Loucy (cell line): ENCODE measurements around the gene SLC25A42.

Experiments used
- H2AFZ ChIP-seq: fragments of 200-600 bp; sonication (generic); 2 replicates; pipeline ENCODE4 v1.6.0; 2016; ENCODE audit warnings: antibody characterized with exemption, mild to moderate bottlenecking, low read length, moderate library complexity
- H3F3A ChIP-seq: fragments of 200-600 bp; 2 replicates; pipeline ENCODE4 v1.6.0; 2016; ENCODE audit warnings: antibody characterized with exemption, low read depth, mild to moderate bottlenecking
- H3K27me3 ChIP-seq: fragments of 200-600 bp; sonication (generic); 2 replicates; pipeline ENCODE4 v1.6.1; 2014; ENCODE audit warnings: low read length, mild to moderate bottlenecking; ENCODE audit not compliant: insufficient read depth, poor library complexity, severe bottlenecking
- H3K36me3 ChIP-seq: fragments of 200-600 bp; sonication (generic); 2 replicates; pipeline ENCODE4 v1.6.1; 2016; ENCODE audit warnings: low read length; ENCODE audit not compliant: insufficient read depth
- H3K4me1 ChIP-seq: fragments of 200-600 bp; sonication (generic); 2 replicates; pipeline ENCODE4 v1.5.1; 2014; ENCODE audit warnings: low read length, mild to moderate bottlenecking; ENCODE audit not compliant: insufficient read depth, poor library complexity, severe bottlenecking
- H3K4me2 ChIP-seq: fragments of 200-600 bp; sonication (generic); 2 replicates; pipeline ENCODE4 v1.6.0; 2014; ENCODE audit warnings: antibody characterized with exemption, low read length, low read depth, mild to moderate bottlenecking; ENCODE audit not compliant: poor library complexity, severe bottlenecking
- H3K4me3 ChIP-seq: fragments of 200-600 bp; sonication (generic); 2 replicates; pipeline ENCODE4 v1.5.1; 2014; ENCODE audit warnings: low read length, mild to moderate bottlenecking, mixed read lengths; ENCODE audit not compliant: poor library complexity, severe bottlenecking
- H3K79me2 ChIP-seq: fragments of 200-600 bp; sonication (generic); 2 replicates; pipeline ENCODE4 v1.6.1; 2014; ENCODE audit warnings: low read length; ENCODE audit not compliant: insufficient read depth
- H3K9ac ChIP-seq: fragments of 200-600 bp; sonication (generic); 2 replicates; pipeline ENCODE4 v1.6.0; 2014; ENCODE audit warnings: mild to moderate bottlenecking, low read depth, low read length, moderate library complexity; ENCODE audit not compliant: poor library complexity, severe bottlenecking
- H3K9me2 ChIP-seq: fragments of 200-600 bp; sonication (generic); replicated peaks from 2 replicates; pipeline ENCODE4 v1.6.1; 2016; ENCODE audit warnings: low read depth, low read length, mixed read lengths
- H3K9me3 ChIP-seq: fragments of 200-600 bp; sonication (generic); 2 replicates; pipeline ENCODE4 v1.6.1; 2014; ENCODE audit warnings: mild to moderate bottlenecking, antibody characterized with exemption, low read length, low read depth; ENCODE audit not compliant: insufficient read depth
- H4K20me1 ChIP-seq: fragments of 200-600 bp; sonication (generic); 2 replicates; pipeline ENCODE4 v1.6.0; 2014; ENCODE audit warnings: antibody characterized with exemption, low read length, mild to moderate bottlenecking; ENCODE audit not compliant: insufficient read depth, poor library complexity, severe bottlenecking
- EZH2phosphoT487 ChIP-seq: fragments of 200-600 bp; IDR thresholded peaks from 2 replicates; pipeline ENCODE4 v1.6.1; 2018; ENCODE audit warnings: antibody characterized with exemption, mild to moderate bottlenecking, moderate library complexity, borderline replicate concordance
- TF ChIP-seq, protein P1 (sequence below): fragments of 200-600 bp; sonication (generic); conservative IDR thresholded peaks from 2 replicates; pipeline ENCODE4 v1.5.1; 2014; ENCODE audit warnings: mild to moderate bottlenecking, antibody characterized with exemption, low read length

SLC25A42 gene

DNA sequence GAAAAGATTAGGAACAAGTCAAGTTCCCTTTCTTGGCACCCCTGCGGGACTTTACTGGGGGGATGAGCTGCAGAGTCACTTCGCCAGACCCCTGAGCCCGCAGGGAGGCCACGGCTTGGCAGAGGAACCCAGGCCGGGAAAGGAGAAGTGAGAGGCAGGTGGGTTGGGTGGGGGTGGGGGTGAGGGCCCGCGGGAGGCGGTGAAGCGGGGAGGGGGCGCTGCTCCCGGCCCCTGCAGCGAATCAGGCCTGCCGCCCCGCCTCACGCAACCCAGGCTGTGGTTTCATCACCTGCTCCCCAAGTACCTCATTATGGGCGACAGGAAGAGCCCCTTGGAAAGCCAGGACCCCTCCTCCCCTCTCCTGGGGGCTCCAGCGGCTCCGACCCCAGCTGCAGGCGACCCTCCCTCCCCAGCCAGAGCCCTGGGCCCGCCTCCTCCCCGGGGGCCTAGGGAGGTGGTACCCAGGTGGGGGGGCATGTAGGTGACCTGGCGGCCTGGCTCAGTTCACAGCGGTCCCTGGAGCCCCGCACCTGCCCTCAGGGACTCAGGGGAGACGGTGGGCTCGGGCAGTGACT, 96.8 kb downstream of the SLC25A42 start:
- H3K4me2 ChIP-seq, result no peak overlapping the region
- H3K36me3 ChIP-seq, result no peaks in the 10 kb centered on the region
- no peaks in the 10 kb centered on the region for H4K20me1 ChIP-seq
- no peaks in the 10 kb centered on the region for H3K4me1 ChIP-seq
- no peaks in the 10 kb centered on the region for H3K9me2 ChIP-seq
- H3K27me3 ChIP-seq, result no peaks in the 10 kb centered on the region
- no peaks in the 10 kb centered on the region for H3F3A ChIP-seq
- no peaks in the 10 kb centered on the region for H3K79me2 ChIP-seq
- no peaks in the 10 kb centered on the region for H3K9me3 ChIP-seq
- H3K4me3 ChIP-seq, result no peak overlapping the region
- TF ChIP-seq EZH2phosphoT487, result no peak
- TF ChIP-seq, protein P1, sequence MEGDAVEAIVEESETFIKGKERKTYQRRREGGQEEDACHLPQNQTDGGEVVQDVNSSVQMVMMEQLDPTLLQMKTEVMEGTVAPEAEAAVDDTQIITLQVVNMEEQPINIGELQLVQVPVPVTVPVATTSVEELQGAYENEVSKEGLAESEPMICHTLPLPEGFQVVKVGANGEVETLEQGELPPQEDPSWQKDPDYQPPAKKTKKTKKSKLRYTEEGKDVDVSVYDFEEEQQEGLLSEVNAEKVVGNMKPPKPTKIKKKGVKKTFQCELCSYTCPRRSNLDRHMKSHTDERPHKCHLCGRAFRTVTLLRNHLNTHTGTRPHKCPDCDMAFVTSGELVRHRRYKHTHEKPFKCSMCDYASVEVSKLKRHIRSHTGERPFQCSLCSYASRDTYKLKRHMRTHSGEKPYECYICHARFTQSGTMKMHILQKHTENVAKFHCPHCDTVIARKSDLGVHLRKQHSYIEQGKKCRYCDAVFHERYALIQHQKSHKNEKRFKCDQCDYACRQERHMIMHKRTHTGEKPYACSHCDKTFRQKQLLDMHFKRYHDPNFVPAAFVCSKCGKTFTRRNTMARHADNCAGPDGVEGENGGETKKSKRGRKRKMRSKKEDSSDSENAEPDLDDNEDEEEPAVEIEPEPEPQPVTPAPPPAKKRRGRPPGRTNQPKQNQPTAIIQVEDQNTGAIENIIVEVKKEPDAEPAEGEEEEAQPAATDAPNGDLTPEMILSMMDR, result no peak
- no peak overlapping the region for H3K9ac ChIP-seq
- no peak overlapping the region for H2AFZ ChIP-seq

DNA sequence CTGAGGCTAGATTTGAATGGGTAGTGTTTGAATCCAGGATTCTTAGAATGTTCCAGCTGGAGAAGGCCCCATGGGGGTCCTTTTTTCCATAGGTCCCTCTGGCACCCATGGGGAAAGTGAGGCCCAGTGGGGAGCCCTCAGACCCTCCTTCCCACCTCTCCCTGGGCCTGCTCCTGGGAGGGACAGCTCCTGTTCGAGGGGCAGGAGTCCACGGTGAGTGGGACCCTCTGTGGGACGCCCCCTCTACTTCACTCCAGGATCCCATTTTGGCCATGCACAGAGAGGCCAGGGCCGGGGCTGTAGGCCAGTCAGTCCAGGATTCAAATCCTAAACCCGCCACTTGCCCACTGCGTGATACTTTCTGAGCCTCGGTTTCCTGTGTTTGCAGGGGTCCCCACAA, 98.7 kb downstream of the SLC25A42 start:
- no peak overlapping the region for H3K9ac ChIP-seq
- no peaks in the 10 kb centered on the region for H3K79me2 ChIP-seq

More for the DNA sequence above, 98.7 kb downstream of the SLC25A42 start:
- Histone ChIP-seq H3K9me3 (no peaks in the 10 kb centered on the region), H3K9me2 (no peaks in the 10 kb centered on the region), H3K36me3 (no peaks in the 10 kb centered on the region), H2AFZ (no peak overlapping the region), H4K20me1 (no peaks in the 10 kb centered on the region), H3K4me2 (no peak overlapping the region), H3K4me3 (no peak overlapping the region), H3K27me3 (no peaks in the 10 kb centered on the region), H3K4me1 (no peaks in the 10 kb centered on the region), H3F3A (no peaks in the 10 kb centered on the region)
- no peak for TF ChIP-seq EZH2phosphoT487
- TF ChIP-seq, protein P1, result no peak
